K562 treated with DMSO at 1 percent for 4 hours (cell line): ENCODE data around the gene HOXB8. TPM values are rescaled to one million over a fixed set of nuclear protein-coding genes. Genes with fewer than 3 reads are reported as not detected.

ENCODE experiments used
- total RNA-seq: library from RNA; unstranded; fragments of 300-600 nt; gene quantifications from 2 replicates; pipeline ENCODE4 v1.2.3, GENCODE V29; 2022; ENCODE audit not compliant: insufficient read depth

Gene HOXB8
- 27.4 and 40.7 TPM in 2 replicates for total RNA-seq

GRCh38 chr17:48615047-48615962, at the start of gene HOXB8:
Gene HOXB8, minus strand, starts transcription at chr17:48615292. Its CDS starts 588 bp downstream, at chr17:48614704.

GRCh38 chr17:48626245-48627117, 11.4 kb upstream of the HOXB8 start, which contains the start of gene HOXB9:
Gene HOXB9, minus strand, starts transcription at chr17:48626358. Its CDS starts 89 bp downstream, at chr17:48626269.

GRCh38 chr17:48610282-48611211, 4.5 kb downstream of the HOXB8 start, which contains the start of gene HOXB7:
Gene HOXB7, minus strand, starts transcription at chr17:48611017. Its CDS starts 99 bp downstream, at chr17:48610918.

GRCh38 chr17:48604770-48605329, 10.2 kb downstream of the HOXB8 start, which contains the start of gene HOXB6:
Gene HOXB6, minus strand, starts transcription at chr17:48604986. Its CDS starts 6,836 bp downstream, at chr17:48598150.

GRCh38 chr17:48593126-48593829, 21.8 kb downstream of the HOXB8 start, which contains the start of gene HOXB5:
Gene HOXB5, minus strand, starts transcription at chr17:48593779. Its CDS starts 97 bp downstream, at chr17:48593682.

GRCh38 chr17:48589831-48590606, 25.1 kb downstream of the HOXB8 start, which contains the start of gene HOXB3:
Gene HOXB3, minus strand, starts transcription at chr17:48590241. Its CDS starts 37,767 bp downstream, at chr17:48552474.

GRCh38 chr17:48577946-48578615, 37.0 kb downstream of the HOXB8 start, which contains the start of gene HOXB4:
Gene HOXB4, minus strand, starts transcription at chr17:48578350. Its CDS starts 31 bp downstream, at chr17:48578319.

Other genes starting within 250 kb of the HOXB8 start
- gene SKAP1, start 185.1 kb downstream of the HOXB8 start, total RNA-seq, result not detected in 2 replicates
- gene HOXB1, start 84.3 kb downstream of the HOXB8 start, total RNA-seq, result not detected in 2 replicates
- gene HOXB2, start 70.2 kb downstream of the HOXB8 start, total RNA-seq, result 57.9 and 62.4 TPM in 2 replicates
- gene HOXB4, start 36.9 kb downstream of the HOXB8 start, total RNA-seq, result 9.1 and 11.3 TPM in 2 replicates
- gene HOXB3, start 25.1 kb downstream of the HOXB8 start, total RNA-seq, result 17.6 and 31.9 TPM in 2 replicates
- 5.7 and 8.7 TPM in 2 replicates for gene HOXB5, start 21.5 kb downstream of the HOXB8 start, total RNA-seq
- 10.0 and 13.8 TPM in 2 replicates for gene HOXB6, start 10.3 kb downstream of the HOXB8 start, total RNA-seq
- gene HOXB7, start 4.3 kb downstream of the HOXB8 start, total RNA-seq, result 18.3 and 18.6 TPM in 2 replicates
- 136 and 143 TPM in 2 replicates for gene HOXB9, start 11.1 kb upstream of the HOXB8 start, total RNA-seq
- not detected in 2 replicates for gene PRAC1, start 107.2 kb upstream of the HOXB8 start, total RNA-seq
- not detected in 2 replicates for gene PRAC2, start 107.9 kb upstream of the HOXB8 start, total RNA-seq
- gene HOXB13, start 113.5 kb upstream of the HOXB8 start, total RNA-seq, result not detected in 2 replicates
- not detected in 2 replicates for gene TTLL6, start 201.9 kb upstream of the HOXB8 start, total RNA-seq
- 70.3 and 79.1 TPM in 2 replicates for gene CALCOCO2, start 215.7 kb upstream of the HOXB8 start, total RNA-seq